SK-N-SH (cell line): ENCODE data around the gene OSBPL2. TPM values are rescaled to one million over a fixed set of nuclear protein-coding genes. Genes with fewer than 3 reads are reported as not detected.
A peak's percentile ranks its signal among the peaks of the same experiment; 100 is the strongest.

Source experiments
- CTCF ChIA-PET: fragments of 300-600, 350-600 bp; formaldehyde crosslinking; extraction: SDS; loops from one replicate; lab custom pipeline; 2021; lab: Yijun Ruan, JAX
- POLR2A ChIA-PET: fragments of 350-600 bp; sonication (Branson Sonifier 250); formaldehyde crosslinking; extraction: SDS; loops from one replicate; lab custom pipeline; 2020; ENCODE audit warnings: antibody characterized with exemption, inconsistent platforms; lab: Yijun Ruan, JAX
- DNase-seq: peaks from one replicate; pipeline ENCODE4 v3.0.0; 2012
- H2AFZ ChIP-seq: fragments of 200-600 bp; sonication (generic); 2 replicates; pipeline ENCODE4 v1.8.1; 2016; ENCODE audit warnings: antibody characterized with exemption, mild to moderate bottlenecking, low read depth
- H3F3A ChIP-seq: fragments of 200-600 bp; sonication (generic); replicated peaks from 2 replicates; pipeline ENCODE3; 2016; ENCODE audit warnings: antibody characterized with exemption, mild to moderate bottlenecking; ENCODE audit not compliant: insufficient read depth
- H3K27ac ChIP-seq, 2 experiments: fragments of 200-500 bp in 1 of 2; fragments of 200-600 bp in 1 of 2; sonication (Bioruptor generic) in 1 of 2; sonication (generic), shearing (Covaris generic) in 1 of 2; 2 replicates each; pipeline versions ENCODE4 v1.5.1 to v1.6.1; 2014 to 2016; ENCODE audit warnings: low read depth in 2 of 2, inconsistent platforms in 1 of 2, low read length in 1 of 2, mild to moderate bottlenecking in 1 of 2, mixed read lengths in 1 of 2
- H3K27me3 ChIP-seq: fragments of 200-600 bp; sonication (generic), shearing (Covaris generic); 2 replicates; pipeline ENCODE4 v1.6.1; 2016; ENCODE audit warnings: mixed run types; ENCODE audit not compliant: insufficient read depth
- H3K36me3 ChIP-seq, 2 experiments: fragments of 200-500 bp in 1 of 2; fragments of 200-600 bp in 1 of 2; sonication (Bioruptor generic) in 1 of 2; sonication (generic) in 1 of 2; replicated peaks in 1 of 2; 2 replicates each; pipeline versions ENCODE3 to v1.5.1; 2014 to 2016; ENCODE audit warnings: low read length in 1 of 2, mild to moderate bottlenecking in 1 of 2; ENCODE audit not compliant: insufficient read depth in 2 of 2, control insufficient read depth in 1 of 2
- H3K4me1 ChIP-seq, 2 experiments: fragments of 200-500 bp in 1 of 2; fragments of 200-600 bp in 1 of 2; sonication (Bioruptor generic) in 1 of 2; sonication (generic), shearing (Covaris generic) in 1 of 2; 2 replicates each; pipeline versions ENCODE4 v1.5.1 to v1.6.1; 2014 to 2016; ENCODE audit warnings: low read depth in 1 of 2, low read length in 1 of 2, mixed run types in 1 of 2; ENCODE audit not compliant: insufficient read depth in 2 of 2, control insufficient read depth in 1 of 2
- H3K4me2 ChIP-seq: fragments of 200-600 bp; sonication (generic), shearing (Covaris generic); 2 replicates; pipeline ENCODE4 v1.6.1; 2017; ENCODE audit warnings: mixed run types
- H3K4me3 ChIP-seq, 2 experiments: fragments of 200-500 bp in 1 of 2; fragments of 200-600 bp in 1 of 2; sonication (Bioruptor generic) in 1 of 2; sonication (generic), shearing (Covaris generic) in 1 of 2; 2 replicates each; pipeline versions ENCODE4 v1.5.1 to v1.8.1; 2014 to 2016; ENCODE audit warnings: low read depth in 2 of 2, inconsistent platforms in 1 of 2, low read length in 1 of 2, mild to moderate bottlenecking in 1 of 2, mixed read lengths in 1 of 2, moderate library complexity in 1 of 2
- H3K79me2 ChIP-seq: fragments of 200-600 bp; sonication (generic); 2 replicates; pipeline ENCODE4 v1.8.1; 2017; ENCODE audit warnings: mild to moderate bottlenecking; ENCODE audit not compliant: insufficient read depth
- H3K9ac ChIP-seq: fragments of 200-600 bp; sonication (generic); 2 replicates; pipeline ENCODE4 v1.6.1; 2017; ENCODE audit warnings: mixed run types
- H3K9me2 ChIP-seq: fragments of 200-600 bp; sonication (generic); 2 replicates; pipeline ENCODE4 v1.6.1; 2017; ENCODE audit warnings: mixed run types
- H3K9me3 ChIP-seq: fragments of 200-600 bp; sonication (generic); 2 replicates; pipeline ENCODE4 v1.6.1; 2017; ENCODE audit warnings: mixed run types, mild to moderate bottlenecking, moderate library complexity
- H4K20me1 ChIP-seq: fragments of 200-600 bp; sonication (generic); 2 replicates; pipeline ENCODE4 v1.6.1; 2017; ENCODE audit warnings: mild to moderate bottlenecking, mixed run types; ENCODE audit not compliant: insufficient read depth
- CHD2 ChIP-seq: fragments of 150-350 bp; IDR thresholded peaks from 2 replicates; pipeline ENCODE4 v1.6.1; 2018; ENCODE audit warnings: low read length; ENCODE audit not compliant: partially characterized antibody
- ELF1 ChIP-seq: IDR thresholded peaks from 2 replicates; pipeline ENCODE4 v1.4.0; 2012
- EP300 ChIP-seq, 2 experiments: IDR thresholded peaks; 2 replicates each; pipeline versions ENCODE4 v1.4.0 to v1.6.1; 2012; ENCODE audit warnings: borderline replicate concordance in 1 of 2, low read depth in 1 of 2, low read length in 1 of 2
- EZH2phosphoT487 ChIP-seq: fragments of 200-600 bp; sonication (generic); IDR thresholded peaks from 2 replicates; pipeline ENCODE4 v1.6.1; 2017; ENCODE audit warnings: low read depth, mixed run types, mild to moderate bottlenecking, antibody characterized with exemption, moderate library complexity, borderline replicate concordance
- FOXJ3 ChIP-seq: sonication (generic); formaldehyde crosslinking; IDR thresholded peaks from 2 replicates; pipeline ENCODE4 v1.5.1; 2020; ENCODE audit warnings: mild to moderate bottlenecking, missing genetic modification reagents
- FOXM1 ChIP-seq: IDR thresholded peaks from 2 replicates; pipeline ENCODE4 v1.4.0; 2012; ENCODE audit warnings: low read depth, mild to moderate bottlenecking
- GATA2 ChIP-seq: sonication (generic); formaldehyde crosslinking; IDR thresholded peaks from 2 replicates; pipeline ENCODE4 v1.5.0; 2020; ENCODE audit warnings: mild to moderate bottlenecking, missing genetic modification reagents
- MEF2A ChIP-seq: IDR thresholded peaks from 2 replicates; pipeline ENCODE4 v1.4.0; 2012; ENCODE audit warnings: low read depth, borderline replicate concordance
- MXI1 ChIP-seq: IDR thresholded peaks from 2 replicates; pipeline ENCODE4 v1.6.1; 2012; ENCODE audit warnings: mild to moderate bottlenecking, low read depth, low read length, improper control_type of control experiment
- NFIC ChIP-seq: IDR thresholded peaks from 2 replicates; pipeline ENCODE4 v1.4.0; 2012; ENCODE audit warnings: borderline replicate concordance
- NRF1 ChIP-seq: IDR thresholded peaks from 2 replicates; pipeline ENCODE4 v1.6.1; 2012; ENCODE audit warnings: low read depth, mild to moderate bottlenecking, low read length
- POLR2AphosphoS5 ChIP-seq: IDR thresholded peaks from 2 replicates; pipeline ENCODE4 v1.6.1; 2012; ENCODE audit warnings: low read depth, low read length
- RAD21 ChIP-seq: IDR thresholded peaks from 2 replicates; pipeline ENCODE4 v1.6.1; 2012; ENCODE audit warnings: mild to moderate bottlenecking, low read length
- RCOR1 ChIP-seq: fragments of 150-350 bp; IDR thresholded peaks from 2 replicates; pipeline ENCODE4 v1.6.1; 2017; ENCODE audit warnings: antibody characterized with exemption, low read length
- RFX5 ChIP-seq: IDR thresholded peaks from 2 replicates; pipeline ENCODE4 v1.6.1; 2012; ENCODE audit warnings: mild to moderate bottlenecking, improper control_type of control experiment, low read length
- RXRA ChIP-seq: IDR thresholded peaks from 2 replicates; pipeline ENCODE4 v1.4.0; 2012; ENCODE audit warnings: low read depth, mild to moderate bottlenecking, borderline replicate concordance
- SIN3A ChIP-seq: IDR thresholded peaks from 2 replicates; pipeline ENCODE4 v1.6.1; 2012; ENCODE audit warnings: low read depth, mild to moderate bottlenecking, low read length, moderate library complexity, borderline replicate concordance
- SMC3 ChIP-seq: IDR thresholded peaks from 2 replicates; pipeline ENCODE4 v1.6.1; 2012; ENCODE audit warnings: low read depth, low read length, improper control_type of control experiment
- TEAD4 ChIP-seq: IDR thresholded peaks from 2 replicates; pipeline ENCODE4 v1.4.0; 2012; ENCODE audit warnings: mild to moderate bottlenecking, borderline replicate concordance; ENCODE audit not compliant: insufficient read depth
- WGBS: methylation state at CpG from one replicate; pipeline ENCODE4 v1.1.6; 2017; ENCODE audit warnings: low lambda C conversion rate; 5-methylcytosine and 5-hydroxymethylcytosine counted together
- polyA plus RNA-seq, 3 experiments: library from polyadenylated mRNA; depleted of rRNA; stranded (reverse); fragments of >200 nt; gene quantifications; 2 replicates each; pipeline ENCODE4 v1.2.3, GENCODE V29; 2012
- TF ChIP-seq, protein P1 (sequence below): IDR thresholded peaks from 2 replicates; pipeline ENCODE4 v1.4.0; 2012; ENCODE audit warnings: low read depth
- TF ChIP-seq, protein P2 (sequence below): fragments of 200-600 bp; sonication (generic); IDR thresholded peaks from 2 replicates; pipeline ENCODE4 v1.6.1; 2017; ENCODE audit warnings: antibody characterized with exemption, mild to moderate bottlenecking, moderate library complexity
- TF ChIP-seq, protein P3 (sequence below): fragments of 150-350 bp; IDR thresholded peaks from 2 replicates; pipeline ENCODE4 v1.6.1; 2016; ENCODE audit warnings: mild to moderate bottlenecking, low read depth, low read length
- TF ChIP-seq, protein P4 (sequence below): IDR thresholded peaks from 2 replicates; pipeline ENCODE4 v1.4.0; 2012; ENCODE audit warnings: low read depth, borderline replicate concordance
- TF ChIP-seq, protein P5 (sequence below): IDR thresholded peaks from 2 replicates; pipeline ENCODE4 v1.6.1; 2012; ENCODE audit warnings: mild to moderate bottlenecking, low read depth, low read length, moderate library complexity

Gene OSBPL2
- 17.7 and 18.7 TPM in 2 replicates for polyA plus RNA-seq (2012; rRNA removed)
- 10.6 and 13.0 TPM in 2 replicates for polyA plus RNA-seq (2012; cell fraction: cytosol; rRNA removed)
- 38.0 and 48.3 TPM in 2 replicates for polyA plus RNA-seq (2012; cell fraction: nucleus; rRNA removed)

DNA sequence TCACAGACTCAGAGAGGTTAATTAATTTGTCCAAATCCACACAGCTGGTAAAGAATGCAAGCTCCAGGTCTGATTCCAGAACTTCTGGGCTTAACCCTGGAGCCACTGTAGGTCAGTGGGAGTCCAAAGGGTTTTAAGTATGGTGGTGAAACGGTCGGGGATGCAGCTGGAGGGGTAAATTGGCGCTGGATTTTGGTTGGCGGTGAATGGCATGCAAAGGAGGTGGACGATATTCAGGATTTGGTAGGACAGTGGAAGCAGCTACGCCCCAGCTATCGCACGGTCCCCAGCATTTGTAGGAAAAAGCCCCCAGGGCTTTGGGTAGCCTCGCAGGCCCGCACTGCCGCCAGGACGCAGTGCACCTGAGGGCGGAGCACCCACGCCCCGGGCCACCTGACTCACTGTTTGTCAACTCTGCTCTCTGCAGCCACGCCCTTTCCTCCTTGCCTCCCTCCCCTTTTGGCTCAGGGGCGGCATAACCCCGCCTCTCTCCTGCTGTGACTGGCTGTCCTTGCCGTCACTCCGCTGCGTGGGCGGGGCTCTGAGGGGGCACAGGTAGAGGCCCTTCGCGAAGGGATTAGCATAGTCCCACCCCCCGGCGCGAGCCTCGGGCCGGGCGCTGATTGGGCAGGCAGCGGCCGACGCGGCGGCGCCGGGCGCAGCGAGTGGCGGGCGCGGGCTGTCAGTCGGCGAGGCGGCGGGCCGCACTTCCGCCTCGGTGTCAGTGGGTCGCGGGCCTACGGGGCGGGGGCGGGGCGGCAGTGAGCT lies at the start of gene OSBPL2:
Gene OSBPL2 (plus strand): TSS at position 721 of the 768 bp plus-strand sequence. CDS start 17,664 bp downstream, outside the sequence.
- Histone ChIP-seq H3K9ac (peak within 1 kb of the TSS; percentile 80), H3K4me2 (peak within 1 kb of the TSS; percentile 85), H3K9me3 (no peaks in the 10 kb centered on the region), H3K27ac (no peak within 1 kb of the TSS; a peak in 1 of 4 replicates), H3K36me3 (peaks cover 0 to 10% of the 10 kb centered on the region in 2 experiments), H2AFZ (0 out of 2 replicates have a peak within 1 kb of the TSS, but pooled peaks have one; percentile 38), H3K4me1 (peaks cover 5 to 31% of the 10 kb centered on the region in 2 experiments; a peak in 1 of 4 replicates), H3K9me2 (no peaks in the 10 kb centered on the region), H3F3A (no peaks in the 10 kb centered on the region), H4K20me1 (peaks cover 36% of the 10 kb centered on the region), H3K27me3 (no peaks in the 10 kb centered on the region), H3K4me3 (peak within 1 kb of the TSS; percentile 68 to 69), H3K79me2 (peaks cover 44% of the 10 kb centered on the region)
- POLR2A ChIA-PET: no interaction called here
- CTCF ChIA-PET: interaction anchor here (1.6 kb wide), 1 partner anchor 145 kb away, joined by 6 read pairs; no protein-coding TSS in a partner anchor
- peak; percentile 100 for DNase-seq
- WGBS: 6% methylated on average over 23 of the region's 55 CpGs
- peak; percentile 74 for TF ChIP-seq CHD2
- no peak for TF ChIP-seq SMC3
- TF ChIP-seq, protein P1, sequence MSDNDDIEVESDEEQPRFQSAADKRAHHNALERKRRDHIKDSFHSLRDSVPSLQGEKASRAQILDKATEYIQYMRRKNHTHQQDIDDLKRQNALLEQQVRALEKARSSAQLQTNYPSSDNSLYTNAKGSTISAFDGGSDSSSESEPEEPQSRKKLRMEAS: peak; percentile 52
- TF ChIP-seq, protein P2, sequence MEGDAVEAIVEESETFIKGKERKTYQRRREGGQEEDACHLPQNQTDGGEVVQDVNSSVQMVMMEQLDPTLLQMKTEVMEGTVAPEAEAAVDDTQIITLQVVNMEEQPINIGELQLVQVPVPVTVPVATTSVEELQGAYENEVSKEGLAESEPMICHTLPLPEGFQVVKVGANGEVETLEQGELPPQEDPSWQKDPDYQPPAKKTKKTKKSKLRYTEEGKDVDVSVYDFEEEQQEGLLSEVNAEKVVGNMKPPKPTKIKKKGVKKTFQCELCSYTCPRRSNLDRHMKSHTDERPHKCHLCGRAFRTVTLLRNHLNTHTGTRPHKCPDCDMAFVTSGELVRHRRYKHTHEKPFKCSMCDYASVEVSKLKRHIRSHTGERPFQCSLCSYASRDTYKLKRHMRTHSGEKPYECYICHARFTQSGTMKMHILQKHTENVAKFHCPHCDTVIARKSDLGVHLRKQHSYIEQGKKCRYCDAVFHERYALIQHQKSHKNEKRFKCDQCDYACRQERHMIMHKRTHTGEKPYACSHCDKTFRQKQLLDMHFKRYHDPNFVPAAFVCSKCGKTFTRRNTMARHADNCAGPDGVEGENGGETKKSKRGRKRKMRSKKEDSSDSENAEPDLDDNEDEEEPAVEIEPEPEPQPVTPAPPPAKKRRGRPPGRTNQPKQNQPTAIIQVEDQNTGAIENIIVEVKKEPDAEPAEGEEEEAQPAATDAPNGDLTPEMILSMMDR: no peak
- TF ChIP-seq RXRA: no peak
- TF ChIP-seq EZH2phosphoT487: no peak
- TF ChIP-seq ELF1: peak; percentile 70; the same call in 1 of the 2 replicates
- TF ChIP-seq RFX5: peak; percentile 51; the same call in 1 of the 2 replicates
- TF ChIP-seq, protein P3, sequence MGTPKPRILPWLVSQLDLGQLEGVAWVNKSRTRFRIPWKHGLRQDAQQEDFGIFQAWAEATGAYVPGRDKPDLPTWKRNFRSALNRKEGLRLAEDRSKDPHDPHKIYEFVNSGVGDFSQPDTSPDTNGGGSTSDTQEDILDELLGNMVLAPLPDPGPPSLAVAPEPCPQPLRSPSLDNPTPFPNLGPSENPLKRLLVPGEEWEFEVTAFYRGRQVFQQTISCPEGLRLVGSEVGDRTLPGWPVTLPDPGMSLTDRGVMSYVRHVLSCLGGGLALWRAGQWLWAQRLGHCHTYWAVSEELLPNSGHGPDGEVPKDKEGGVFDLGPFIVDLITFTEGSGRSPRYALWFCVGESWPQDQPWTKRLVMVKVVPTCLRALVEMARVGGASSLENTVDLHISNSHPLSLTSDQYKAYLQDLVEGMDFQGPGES: peak; percentile 76
- no peak for TF ChIP-seq EP300 (IDR thresholded peaks at IDR 0.05; ENCODE audit: borderline replicate concordance in 1 of 2, low read depth in 1 of 2, low read length in 1 of 2)
- TF ChIP-seq TEAD4: no peak
- no peak for TF ChIP-seq RAD21
- TF ChIP-seq GATA2 (CRISPR knock-in tag): no peak
- no peak for TF ChIP-seq FOXJ3 (CRISPR knock-in tag)
- peak; percentile 77; the same call in 1 of the 2 replicates for TF ChIP-seq MXI1
- TF ChIP-seq RCOR1: no peak
- TF ChIP-seq, protein P4, sequence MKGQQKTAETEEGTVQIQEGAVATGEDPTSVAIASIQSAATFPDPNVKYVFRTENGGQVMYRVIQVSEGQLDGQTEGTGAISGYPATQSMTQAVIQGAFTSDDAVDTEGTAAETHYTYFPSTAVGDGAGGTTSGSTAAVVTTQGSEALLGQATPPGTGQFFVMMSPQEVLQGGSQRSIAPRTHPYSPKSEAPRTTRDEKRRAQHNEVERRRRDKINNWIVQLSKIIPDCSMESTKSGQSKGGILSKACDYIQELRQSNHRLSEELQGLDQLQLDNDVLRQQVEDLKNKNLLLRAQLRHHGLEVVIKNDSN: peak; percentile 74
- TF ChIP-seq NRF1: peak; percentile 50; the same call in 1 of the 2 replicates
- TF ChIP-seq, protein P5, sequence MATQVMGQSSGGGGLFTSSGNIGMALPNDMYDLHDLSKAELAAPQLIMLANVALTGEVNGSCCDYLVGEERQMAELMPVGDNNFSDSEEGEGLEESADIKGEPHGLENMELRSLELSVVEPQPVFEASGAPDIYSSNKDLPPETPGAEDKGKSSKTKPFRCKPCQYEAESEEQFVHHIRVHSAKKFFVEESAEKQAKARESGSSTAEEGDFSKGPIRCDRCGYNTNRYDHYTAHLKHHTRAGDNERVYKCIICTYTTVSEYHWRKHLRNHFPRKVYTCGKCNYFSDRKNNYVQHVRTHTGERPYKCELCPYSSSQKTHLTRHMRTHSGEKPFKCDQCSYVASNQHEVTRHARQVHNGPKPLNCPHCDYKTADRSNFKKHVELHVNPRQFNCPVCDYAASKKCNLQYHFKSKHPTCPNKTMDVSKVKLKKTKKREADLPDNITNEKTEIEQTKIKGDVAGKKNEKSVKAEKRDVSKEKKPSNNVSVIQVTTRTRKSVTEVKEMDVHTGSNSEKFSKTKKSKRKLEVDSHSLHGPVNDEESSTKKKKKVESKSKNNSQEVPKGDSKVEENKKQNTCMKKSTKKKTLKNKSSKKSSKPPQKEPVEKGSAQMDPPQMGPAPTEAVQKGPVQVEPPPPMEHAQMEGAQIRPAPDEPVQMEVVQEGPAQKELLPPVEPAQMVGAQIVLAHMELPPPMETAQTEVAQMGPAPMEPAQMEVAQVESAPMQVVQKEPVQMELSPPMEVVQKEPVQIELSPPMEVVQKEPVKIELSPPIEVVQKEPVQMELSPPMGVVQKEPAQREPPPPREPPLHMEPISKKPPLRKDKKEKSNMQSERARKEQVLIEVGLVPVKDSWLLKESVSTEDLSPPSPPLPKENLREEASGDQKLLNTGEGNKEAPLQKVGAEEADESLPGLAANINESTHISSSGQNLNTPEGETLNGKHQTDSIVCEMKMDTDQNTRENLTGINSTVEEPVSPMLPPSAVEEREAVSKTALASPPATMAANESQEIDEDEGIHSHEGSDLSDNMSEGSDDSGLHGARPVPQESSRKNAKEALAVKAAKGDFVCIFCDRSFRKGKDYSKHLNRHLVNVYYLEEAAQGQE: no peak
- no peak for TF ChIP-seq SIN3A
- TF ChIP-seq MEF2A: no peak
- TF ChIP-seq POLR2AphosphoS5: no peak
- TF ChIP-seq FOXM1: no peak
- no peak for TF ChIP-seq NFIC
